Endothelial cell of umbilical vein (primary cell): ENCODE data around the gene DDX59.

ENCODE experiments used
- EZH2 ChIP-seq: IDR thresholded peaks from 2 replicates; pipeline ENCODE4 v1.6.1; 2012; ENCODE audit warnings: borderline replicate concordance, low read depth, mild to moderate bottlenecking, moderate library complexity, low read length, inconsistent platforms; ENCODE audit not compliant: severe bottlenecking
- FOS ChIP-seq: IDR thresholded peaks from 2 replicates; pipeline ENCODE4 v1.6.1; 2011; ENCODE audit warnings: mild to moderate bottlenecking, low read length, moderate library complexity, borderline replicate concordance; ENCODE audit not compliant: insufficient read depth
- POLR2A ChIP-seq: IDR thresholded peaks from 2 replicates; pipeline ENCODE4 v1.6.1; 2012; ENCODE audit warnings: low read depth, mild to moderate bottlenecking, control low read depth, low read length
- POLR2AphosphoS5 ChIP-seq: IDR thresholded peaks from 2 replicates; pipeline ENCODE4 v1.6.1; 2012; ENCODE audit warnings: low read depth, mild to moderate bottlenecking, control low read depth, low read length, moderate library complexity; ENCODE audit not compliant: insufficient read depth
- TF ChIP-seq, protein P1 (sequence below), 2 donors: IDR thresholded peaks; 1 replicate in 1 of 2; 2 replicates in 1 of 2; pipeline ENCODE4 v1.5.1; 2011; ENCODE audit warnings: low read length in 2 of 2, mild to moderate bottlenecking in 2 of 2, moderate library complexity in 2 of 2, control low read depth in 1 of 2, inconsistent platforms in 1 of 2, low read depth in 1 of 2; ENCODE audit not compliant: insufficient read depth in 1 of 2; ENCODE audit errors: extremely low read depth in 1 of 2

DNA sequence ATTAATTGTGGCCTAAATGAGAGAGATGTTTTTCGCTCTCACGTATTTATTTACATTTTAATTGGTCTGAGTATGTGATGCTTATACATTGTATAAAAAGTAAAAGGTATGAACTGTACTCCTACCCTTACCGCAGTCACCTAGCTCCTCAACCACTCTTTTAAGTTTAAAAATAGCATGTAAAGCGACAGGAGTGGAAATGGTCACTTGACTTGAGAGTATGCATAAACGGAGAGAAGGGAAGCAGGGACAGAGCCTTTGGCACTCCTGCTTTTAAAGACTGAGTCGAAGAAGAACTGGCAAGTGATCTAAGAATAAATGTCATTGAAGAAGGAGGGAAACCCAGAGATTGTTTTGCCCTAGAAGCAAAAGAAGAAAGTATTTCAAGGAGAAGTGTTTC is 11.5 kb upstream of the DDX59 start:
- TF ChIP-seq, protein P1, sequence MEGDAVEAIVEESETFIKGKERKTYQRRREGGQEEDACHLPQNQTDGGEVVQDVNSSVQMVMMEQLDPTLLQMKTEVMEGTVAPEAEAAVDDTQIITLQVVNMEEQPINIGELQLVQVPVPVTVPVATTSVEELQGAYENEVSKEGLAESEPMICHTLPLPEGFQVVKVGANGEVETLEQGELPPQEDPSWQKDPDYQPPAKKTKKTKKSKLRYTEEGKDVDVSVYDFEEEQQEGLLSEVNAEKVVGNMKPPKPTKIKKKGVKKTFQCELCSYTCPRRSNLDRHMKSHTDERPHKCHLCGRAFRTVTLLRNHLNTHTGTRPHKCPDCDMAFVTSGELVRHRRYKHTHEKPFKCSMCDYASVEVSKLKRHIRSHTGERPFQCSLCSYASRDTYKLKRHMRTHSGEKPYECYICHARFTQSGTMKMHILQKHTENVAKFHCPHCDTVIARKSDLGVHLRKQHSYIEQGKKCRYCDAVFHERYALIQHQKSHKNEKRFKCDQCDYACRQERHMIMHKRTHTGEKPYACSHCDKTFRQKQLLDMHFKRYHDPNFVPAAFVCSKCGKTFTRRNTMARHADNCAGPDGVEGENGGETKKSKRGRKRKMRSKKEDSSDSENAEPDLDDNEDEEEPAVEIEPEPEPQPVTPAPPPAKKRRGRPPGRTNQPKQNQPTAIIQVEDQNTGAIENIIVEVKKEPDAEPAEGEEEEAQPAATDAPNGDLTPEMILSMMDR (IDR thresholded peaks at IDR 0.05; ENCODE audit: extremely low read depth in 1 of 2, insufficient read depth in 1 of 2, low read depth in 1 of 2, low read length in 2 of 2), result no peak
- TF ChIP-seq POLR2A (no peak), FOS (no peak), POLR2AphosphoS5 (no peak), EZH2 (no peak)
